Stomach (tissue), 4 donors: ENCODE data around the gene POT1.

Experiments
- CTCF ChIP-seq, 7 experiments: fragments of 450-650 bp in 4 of 7; fragments of 200-600 bp in 3 of 7; sonication (generic) in 3 of 7; IDR thresholded peaks; one replicate each; pipeline ENCODE4 v1.5.1; 2016 to 2019; ENCODE audit warnings: antibody characterized with exemption in 7 of 7, control low read depth in 2 of 7, mild to moderate bottlenecking in 1 of 7
- EP300 ChIP-seq: sonication (generic); formaldehyde crosslinking; IDR thresholded peaks from one replicate; pipeline ENCODE4 v1.6.1; 2017; ENCODE audit warnings: antibody characterized with exemption
- POLR2A ChIP-seq, 4 donors: fragments of 450-650 bp; IDR thresholded peaks; one replicate each; pipeline ENCODE4 v1.6.1; 2016; ENCODE audit warnings: antibody characterized with exemption in 4 of 4, control low read depth in 2 of 4, mild to moderate bottlenecking in 1 of 4, moderate library complexity in 1 of 4
- POLR2AphosphoS5 ChIP-seq, 3 donors: sonication (generic); formaldehyde crosslinking; IDR thresholded peaks; one replicate each; pipeline ENCODE4 v1.6.1; 2016; ENCODE audit warnings: antibody characterized with exemption in 3 of 3

DNA sequence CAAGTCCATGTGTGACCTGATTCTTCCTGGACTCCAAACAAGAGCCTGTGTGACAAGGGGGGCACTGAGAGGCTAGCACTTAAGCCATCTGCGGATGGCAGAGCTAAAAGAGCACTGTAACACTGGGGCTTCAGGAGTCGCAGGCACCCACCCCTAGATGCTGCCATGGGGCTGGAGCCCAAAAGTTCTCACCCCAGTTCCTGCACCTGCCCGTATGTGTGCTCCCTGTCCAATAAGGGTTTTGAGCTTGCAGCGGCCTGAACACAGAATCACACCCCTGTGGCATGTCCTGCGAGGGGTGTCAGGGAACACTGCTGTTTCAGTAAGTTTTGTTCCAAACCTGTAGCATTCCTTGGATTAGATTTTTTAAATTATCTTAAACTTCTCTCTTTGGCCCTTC, 110.8 kb downstream of the POT1 start:
- TF ChIP-seq POLR2A (IDR thresholded peaks at IDR 0.05) (no peak), CTCF (IDR thresholded peaks at IDR 0.05) (no peak), POLR2AphosphoS5 (IDR thresholded peaks at IDR 0.05) (no peak), EP300 (no peak)
